Activated CD4-positive, CD25-positive, alpha-beta regulatory T cell treated with anti-CD3 and anti-CD28 coated beads, Interleukin-2, amount 50 U/mL, for 16 hours (primary cell): ENCODE results near the gene UPK3BL1.
"Not testable (repeated sequence)": the region's sequence is repeated elsewhere in the genome, so short reads cannot be mapped to it uniquely, and the experiment has no call there.

ENCODE experiments used
- DNase-seq: peaks from one replicate; pipeline ENCODE4 v3.0.0-alpha.2; 2020; ENCODE audit warnings: low read depth, low spot score

UPK3BL1 gene, protein sequence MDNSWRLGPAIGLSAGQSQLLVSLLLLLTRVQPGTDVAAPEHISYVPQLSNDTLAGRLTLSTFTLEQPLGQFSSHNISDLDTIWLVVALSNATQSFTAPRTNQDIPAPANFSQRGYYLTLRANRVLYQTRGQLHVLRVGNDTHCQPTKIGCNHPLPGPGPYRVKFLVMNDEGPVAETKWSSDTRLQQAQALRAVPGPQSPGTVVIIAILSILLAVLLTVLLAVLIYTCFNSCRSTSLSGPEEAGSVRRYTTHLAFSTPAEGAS

DNA sequence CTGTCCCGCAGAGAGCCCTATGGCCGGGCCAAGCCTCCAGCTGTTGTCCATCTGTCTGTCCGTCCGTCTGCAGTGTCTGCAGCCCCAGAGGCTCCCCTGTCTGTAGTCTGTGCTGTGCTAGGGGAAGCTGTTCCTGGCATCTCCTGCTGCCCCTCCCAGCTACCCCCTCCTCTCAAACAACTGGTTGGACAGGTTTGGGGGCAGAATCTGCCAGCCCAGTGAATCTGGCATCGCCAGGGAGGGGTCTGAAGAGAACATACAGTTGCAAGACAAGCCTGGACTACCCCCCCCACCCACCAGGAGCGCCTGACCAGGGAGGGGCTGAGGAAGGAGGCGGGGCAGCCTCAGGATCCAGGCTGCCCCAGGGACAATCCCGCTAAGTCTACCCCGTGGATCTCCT is at the start of gene UPK3BL1:
Gene UPK3BL1 (minus strand): TSS at position 101 of the 400 bp plus-strand sequence. CDS start 50 bp downstream, at position 51.
- DNase-seq = not testable (repeated sequence)

DNA sequence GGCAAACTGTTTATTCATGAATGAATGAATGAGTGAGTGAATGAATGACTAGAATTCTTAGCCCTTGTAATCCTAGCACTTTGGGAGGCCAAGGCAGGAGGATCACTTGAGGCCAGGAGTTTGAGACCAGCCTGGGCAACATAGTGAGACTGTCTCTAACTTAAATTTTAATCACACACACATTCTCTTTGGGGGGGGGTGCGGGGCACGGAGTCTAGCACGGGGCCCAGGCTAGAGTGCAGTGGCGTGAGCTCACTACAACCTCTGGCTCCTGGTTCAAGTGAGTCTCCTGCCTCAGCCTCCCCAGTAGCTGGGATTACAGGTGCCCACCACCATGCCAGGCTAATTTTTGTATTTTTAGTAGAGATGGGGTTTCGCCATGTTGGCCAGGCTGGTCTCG is 48.0 kb upstream of the UPK3BL1 start:
- DNase-seq = not testable (repeated sequence)

DNA sequence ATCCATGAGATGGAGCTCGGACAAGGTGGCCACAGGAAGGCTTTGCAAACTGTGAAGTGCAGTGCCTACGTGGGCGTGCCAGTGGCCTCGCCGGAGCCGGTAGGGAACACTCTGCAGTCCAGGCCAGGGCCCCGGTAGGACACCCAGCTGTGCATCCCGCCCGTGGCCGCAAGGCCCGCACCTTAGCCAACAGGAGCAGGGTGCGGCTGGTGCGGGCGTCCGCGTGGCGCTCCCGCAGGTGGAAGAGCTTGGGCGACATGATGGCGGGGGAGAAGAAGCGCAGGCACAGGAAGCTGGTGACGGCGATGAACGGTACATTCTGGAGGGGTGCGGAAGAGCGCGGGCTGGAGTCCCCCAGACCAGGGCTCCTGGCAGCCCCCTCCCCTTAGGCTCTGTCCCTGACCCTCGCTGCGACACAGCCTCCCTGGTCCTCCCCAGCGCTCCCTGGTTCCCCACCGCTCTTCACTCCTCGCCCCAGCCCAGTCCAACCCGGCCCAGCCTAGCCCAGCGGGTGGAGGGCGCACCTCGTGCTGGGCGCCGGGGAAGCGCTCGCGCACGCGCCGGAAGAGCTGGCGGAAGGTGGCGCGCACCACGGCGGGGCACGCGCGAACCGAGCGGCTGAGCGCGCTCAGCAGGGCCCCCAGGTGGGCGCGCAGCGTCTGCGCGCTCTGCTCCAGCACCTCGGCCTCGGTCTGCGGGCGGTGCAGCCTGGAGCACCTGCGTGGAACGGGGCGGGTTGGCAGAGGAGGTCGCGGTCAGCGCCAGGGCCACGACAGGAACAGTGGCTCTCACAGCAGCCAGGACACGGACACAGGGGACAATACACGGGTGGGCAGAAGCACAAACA is 47.1 kb upstream of the UPK3BL1 start:
- not testable (repeated sequence) for DNase-seq

DNA sequence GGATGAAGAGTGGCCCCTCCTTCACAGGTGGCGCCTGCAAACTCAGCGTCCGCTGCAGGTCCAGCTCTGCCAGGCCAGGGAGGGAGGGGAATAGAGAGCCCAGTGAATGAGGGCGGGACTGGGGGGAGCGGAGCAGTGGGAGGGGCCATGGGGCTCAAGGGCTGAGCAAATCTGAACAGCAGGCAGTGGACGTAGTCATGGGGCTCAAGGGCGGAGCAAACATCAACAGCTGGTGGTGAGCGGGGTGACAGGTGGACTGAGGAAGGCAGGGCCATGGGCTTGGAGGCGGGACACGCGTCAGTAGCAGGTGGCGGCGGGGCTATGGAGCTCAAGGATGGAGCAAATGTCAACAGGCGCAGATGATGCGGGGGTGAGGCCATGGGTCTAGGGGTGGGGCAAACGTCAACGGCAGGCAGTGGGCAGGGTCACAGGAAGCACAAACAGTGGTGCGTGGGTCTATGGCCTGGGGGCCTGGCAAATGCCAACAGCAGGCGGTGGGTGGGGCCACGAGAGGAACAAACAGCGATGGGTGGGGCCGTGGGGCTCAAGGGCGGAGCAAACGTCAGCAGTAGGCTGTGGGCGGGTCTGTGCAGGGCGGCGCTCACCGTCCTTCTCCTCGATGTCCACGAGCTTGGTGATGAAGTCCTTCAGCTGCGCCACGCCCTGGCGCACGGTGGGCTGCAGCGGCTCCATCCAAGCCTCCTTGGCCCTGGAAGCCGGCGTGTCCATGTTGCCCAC is 45.9 kb upstream of the UPK3BL1 start:
- not testable (repeated sequence) for DNase-seq

DNA sequence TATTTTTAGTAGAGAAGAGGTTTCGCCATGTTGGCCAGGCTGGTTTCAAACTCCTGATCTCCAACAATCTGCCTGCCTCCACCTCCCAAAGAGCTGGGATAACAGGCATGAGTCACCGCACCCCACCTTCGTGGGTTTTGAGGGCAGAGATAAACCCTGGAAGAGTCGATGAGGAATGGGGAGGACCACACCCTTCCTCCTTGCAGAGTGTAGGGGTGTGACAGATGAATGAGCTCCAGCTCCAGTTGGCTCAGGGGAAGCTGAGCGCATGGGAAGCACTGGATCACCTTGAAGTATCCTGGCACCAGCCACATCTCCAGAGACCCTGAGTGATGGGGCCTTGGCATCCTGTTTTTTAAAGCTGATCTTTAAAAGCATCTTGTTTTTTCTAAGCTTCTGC is 40.0 kb upstream of the UPK3BL1 start:
- DNase-seq = not testable (repeated sequence)

DNA sequence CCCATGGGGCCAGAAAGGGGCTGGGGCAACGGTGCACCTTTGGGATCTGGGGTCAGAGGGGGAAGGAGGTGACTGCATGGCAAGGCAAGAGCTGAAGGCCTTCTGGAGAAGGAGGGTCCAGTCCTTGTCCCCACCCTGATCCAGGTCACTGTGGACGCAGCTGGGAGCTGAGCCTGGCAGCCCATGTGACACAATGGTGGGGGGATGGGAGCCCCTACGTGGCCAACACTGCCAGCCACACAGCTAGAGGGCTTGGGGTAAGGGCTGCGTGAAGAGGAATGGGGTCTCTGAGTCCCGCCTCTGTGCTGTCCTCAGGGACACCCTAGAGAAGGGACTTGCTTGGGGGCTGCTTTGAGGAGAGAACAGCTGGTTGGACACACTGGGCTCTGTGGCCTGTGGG is 38.2 kb upstream of the UPK3BL1 start:
- DNase-seq = not testable (repeated sequence)

DNA sequence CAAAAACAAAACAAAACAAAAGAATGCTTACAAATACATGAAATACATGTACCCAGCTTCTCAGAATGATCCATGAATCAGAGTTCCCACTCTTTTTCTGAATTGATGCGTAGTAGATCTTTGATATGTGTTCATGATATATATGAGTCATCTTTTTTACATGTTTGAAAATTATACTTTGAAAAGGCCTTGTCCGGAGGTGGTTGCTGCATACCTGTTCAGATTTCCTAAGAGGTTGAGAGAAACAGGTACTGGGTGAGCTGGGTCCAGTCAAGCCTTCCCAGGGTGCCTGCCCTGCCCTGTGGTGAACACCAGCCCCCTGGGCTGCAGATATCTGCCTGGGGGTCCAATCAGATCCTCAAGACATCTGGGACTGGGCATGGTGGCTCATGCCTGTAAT is 33.0 kb upstream of the UPK3BL1 start:
- not testable (repeated sequence) for DNase-seq

DNA sequence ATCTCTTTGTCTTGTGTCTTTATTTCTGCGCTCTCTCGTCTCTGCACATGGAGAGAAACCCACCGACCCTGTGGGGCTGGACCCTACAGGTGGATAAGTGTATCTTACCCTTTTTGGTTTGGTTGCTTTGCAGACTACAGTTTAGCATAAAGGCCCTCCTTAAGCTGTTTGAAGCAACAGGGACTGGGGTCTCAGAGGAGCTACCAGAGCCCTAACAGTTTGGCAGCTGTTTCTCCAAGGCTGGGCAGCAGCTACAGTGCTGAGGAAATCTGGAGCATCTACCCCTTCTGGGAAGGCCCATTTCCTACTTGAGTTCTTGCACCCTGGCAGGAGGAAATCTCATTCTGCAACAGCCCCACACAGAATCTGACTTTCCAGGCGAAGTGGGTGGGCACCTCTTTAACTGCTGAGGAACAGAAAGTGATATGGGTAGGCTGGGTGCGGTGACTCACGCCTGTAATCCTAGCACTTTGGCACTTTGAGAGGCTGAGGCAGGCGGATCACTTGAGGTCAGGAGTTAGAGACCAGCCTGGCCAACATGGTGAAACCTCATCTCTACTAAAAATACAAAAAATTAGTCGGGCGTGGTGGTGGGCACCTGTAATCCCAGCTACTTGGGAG is 31.0 kb upstream of the UPK3BL1 start:
- DNase-seq = not testable (repeated sequence)

DNA sequence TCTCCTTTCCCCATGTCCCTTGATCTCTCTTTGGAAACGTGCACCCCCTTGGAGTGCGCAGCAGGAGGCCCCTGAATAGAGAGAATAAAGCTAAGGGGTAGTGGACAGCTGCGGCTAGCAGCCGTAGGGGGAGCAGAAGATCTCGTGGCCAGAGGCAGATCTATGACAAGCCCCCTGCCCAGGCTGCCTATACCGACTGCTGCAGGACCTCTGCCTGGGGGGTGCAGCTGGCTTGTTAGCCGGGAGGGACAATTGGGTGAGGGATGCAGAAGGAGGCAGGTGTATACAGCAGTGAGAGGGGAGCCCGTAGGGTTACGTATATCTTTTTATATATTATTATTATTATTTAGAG is 29.3 kb upstream of the UPK3BL1 start:
- DNase-seq = not testable (repeated sequence)

DNA sequence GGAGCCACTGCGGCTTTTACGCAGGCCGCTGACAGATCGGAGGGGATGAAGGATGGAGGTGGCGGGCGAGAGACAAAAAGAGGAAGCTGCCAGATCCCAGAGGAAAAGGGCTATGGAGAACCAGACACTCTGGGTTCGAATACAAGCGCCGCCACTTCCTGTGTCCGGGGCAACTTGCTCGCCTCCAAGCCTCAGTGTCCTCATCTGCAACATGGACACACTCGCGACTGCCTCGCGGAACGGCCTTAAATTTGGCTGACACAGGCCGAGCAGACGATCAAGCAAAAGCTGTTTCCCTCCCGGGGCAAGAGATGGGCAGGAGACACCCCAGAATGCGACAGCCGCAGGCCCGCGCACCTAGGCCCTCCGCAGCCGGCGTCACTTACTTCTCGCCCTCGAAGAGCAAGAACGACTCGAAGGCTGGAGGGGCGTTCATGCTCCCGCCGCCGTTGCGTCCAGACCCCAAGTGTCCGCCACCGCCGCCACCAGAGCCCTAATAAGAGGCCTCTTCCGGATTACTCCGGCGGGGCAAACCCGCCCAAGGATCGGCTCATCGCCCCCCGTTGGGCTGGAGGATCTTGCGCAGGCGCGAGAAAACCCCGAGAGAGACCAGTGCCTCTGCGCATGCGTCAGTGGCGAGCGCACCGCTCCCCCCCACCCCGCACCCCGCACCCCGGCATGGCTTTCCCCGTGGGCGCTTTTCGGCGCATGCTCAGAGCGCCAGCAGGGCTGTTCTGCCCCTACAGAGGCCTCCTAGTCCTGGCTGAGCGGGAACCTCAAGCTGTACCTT is 28.8 kb upstream of the UPK3BL1 start, which contains the start of gene POLR2J2:
Gene POLR2J2 (minus strand): TSS at position 498 of the 790 bp plus-strand sequence. CDS start 62 bp downstream, at position 436.
- not testable (repeated sequence) for DNase-seq

DNA sequence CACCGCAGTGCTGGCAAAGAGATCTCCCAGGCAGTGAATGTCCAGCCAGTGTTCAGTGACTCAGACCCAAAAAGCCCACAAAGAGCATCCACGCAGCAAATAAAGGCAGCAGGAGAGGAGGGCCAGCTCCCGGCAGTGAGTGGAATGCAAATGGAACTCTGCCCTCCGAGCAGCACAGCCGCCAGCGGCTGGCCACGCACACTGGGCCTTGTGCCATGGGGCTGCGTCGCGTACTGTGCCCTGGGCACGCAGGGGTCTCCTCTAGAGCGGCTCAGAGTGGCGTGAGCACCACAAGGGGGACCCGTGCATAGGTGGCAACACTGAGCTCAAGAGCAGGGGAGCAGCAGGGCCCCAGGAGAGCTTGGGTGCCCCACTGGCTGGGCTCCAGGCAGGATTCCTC is 24.9 kb upstream of the UPK3BL1 start:
- not testable (repeated sequence) for DNase-seq

DNA sequence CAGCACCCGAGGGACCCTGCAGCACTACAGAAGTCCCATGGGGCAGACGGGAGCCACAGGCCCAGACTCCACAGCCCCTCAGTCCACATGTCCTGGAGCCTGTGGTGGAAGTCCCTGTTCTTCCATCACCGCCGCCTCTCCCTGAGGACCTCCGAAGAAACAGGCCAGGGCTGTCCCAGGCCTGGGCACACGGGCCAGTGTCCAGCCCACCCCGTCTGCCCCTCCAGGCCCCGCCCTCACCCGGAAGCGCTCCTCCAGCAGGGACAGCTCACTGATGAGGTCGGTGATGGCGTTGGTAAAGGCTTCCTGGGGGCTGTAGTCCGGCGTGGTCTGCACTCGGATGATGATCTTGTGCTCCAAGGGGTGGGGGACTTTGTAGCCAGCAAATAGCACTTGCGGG is 24.3 kb upstream of the UPK3BL1 start:
- not testable (repeated sequence) for DNase-seq

DNA sequence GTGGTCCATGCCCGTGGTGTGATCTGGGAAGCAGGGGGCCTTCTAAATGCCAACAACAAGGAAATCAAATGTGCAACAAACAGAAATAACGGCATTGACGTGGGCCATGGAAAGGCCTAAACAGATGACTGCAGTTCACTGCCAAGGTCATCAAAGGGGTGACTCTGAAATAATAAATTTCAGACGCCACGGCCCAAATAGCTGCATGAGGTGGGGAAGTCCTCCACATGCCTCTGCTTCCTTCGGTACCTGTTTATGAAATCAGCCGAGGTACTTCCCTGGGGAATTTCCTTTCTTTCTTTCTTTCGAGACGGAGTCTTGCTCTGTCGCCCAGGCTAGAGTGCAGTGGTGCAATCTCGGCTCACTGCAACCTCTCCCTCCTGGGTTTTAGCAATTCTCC is 22.2 kb upstream of the UPK3BL1 start:
- not testable (repeated sequence) for DNase-seq

DNA sequence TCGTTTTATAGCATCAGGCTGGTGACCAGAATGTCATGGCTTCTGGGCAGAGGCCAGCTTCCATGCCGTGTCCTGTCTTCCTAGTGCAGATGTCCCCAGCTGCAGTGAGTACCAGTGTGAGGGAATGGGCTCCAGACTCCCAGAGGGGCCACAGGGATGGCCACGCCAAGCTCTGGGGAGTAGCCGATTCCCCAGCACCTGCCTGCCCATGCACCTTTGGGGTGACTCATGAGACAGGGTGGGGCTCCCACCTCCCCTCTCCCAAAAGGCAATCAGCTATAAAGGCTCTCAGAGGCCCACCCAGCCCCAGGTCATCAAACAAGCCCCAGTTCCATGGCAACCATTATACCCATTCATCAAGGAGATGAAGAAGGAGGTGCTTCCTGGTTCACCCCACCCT is 7.3 kb upstream of the UPK3BL1 start, which contains the start of gene SPDYE2B:
Gene SPDYE2B (plus strand): TSS at position 396 of the 400 bp plus-strand sequence. CDS start 2,030 bp downstream, outside the sequence.
- not testable (repeated sequence) for DNase-seq

DNA sequence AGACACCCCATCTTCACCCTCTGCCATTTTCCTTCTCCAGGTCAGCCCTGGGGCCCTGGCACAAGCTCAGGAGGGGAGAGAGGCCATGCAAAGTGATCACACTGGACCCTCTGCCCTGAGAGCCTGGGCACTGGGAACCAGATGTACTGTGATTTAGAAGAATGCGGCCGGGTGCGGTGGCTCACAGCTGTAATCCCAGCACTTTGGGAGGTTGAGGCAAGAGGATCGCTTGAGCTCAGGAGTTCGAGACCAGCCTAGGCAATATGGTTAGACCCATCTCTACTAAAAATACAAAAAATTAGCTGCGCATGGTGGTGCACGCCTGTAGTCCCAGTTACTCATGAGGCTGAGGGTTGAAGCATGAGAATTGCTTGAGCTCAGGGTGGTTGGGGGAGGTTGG is 5.2 kb upstream of the UPK3BL1 start:
- not testable (repeated sequence) for DNase-seq

DNA sequence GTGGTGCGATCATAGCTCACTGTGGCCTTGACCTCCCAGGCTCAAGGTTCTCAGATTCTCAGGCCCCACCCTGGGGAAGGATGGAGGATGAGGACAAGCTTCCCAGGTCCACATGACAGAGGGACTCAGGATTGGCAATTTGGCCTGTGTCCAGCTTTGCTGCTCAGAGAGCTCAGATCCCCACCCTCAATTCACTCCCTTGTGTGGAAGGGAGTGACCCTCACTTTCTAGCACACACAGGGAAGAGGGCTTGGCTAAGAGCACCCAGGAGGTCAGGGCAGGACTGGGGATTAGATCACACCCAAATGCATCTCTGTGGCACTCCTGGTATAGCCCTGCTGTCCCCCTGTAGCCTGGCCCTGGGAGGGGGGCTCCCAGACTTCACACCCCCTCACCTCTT is 813 bp upstream of the UPK3BL1 start:
- not testable (repeated sequence) for DNase-seq

DNA sequence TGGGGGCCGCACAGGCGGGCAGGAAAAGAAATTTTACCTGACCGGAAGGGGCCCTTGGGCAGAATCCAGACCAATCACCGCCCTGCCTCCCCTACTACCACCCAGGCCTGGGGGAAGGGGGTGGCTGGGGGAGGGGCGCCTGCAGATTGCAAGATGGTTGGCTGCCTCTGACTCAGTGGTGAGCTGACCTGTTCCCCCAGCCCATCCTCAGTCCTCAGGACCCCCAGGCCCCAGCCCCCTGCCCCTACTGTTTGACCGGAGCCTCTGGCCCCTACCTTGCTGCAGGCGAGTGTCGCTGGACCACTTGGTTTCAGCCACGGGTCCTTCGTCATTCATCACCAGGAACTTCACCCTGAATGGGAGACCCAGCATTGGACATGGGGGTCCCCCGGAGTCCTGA is 3.7 kb downstream of the UPK3BL1 start:
- not testable (repeated sequence) for DNase-seq

DNA sequence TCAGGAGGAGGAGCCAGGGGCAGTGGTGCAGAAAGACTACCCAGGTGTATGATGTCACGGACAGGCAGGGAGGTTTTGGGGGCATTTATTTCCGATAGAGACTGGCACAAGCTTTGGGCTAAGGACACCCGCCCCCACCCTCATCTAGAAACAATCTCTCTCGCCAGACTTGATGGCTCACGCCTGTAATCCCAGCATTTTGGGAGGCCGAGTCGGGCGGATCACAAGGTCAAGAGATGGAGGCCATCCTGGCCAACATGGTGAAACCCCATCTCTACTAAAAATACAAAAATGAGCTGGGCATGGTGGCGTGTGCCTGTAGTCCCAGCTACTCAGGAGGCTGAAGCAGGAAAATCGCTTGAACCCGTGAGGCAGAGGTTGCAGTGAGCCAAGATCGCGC is 5.6 kb downstream of the UPK3BL1 start:
- not testable (repeated sequence) for DNase-seq

DNA sequence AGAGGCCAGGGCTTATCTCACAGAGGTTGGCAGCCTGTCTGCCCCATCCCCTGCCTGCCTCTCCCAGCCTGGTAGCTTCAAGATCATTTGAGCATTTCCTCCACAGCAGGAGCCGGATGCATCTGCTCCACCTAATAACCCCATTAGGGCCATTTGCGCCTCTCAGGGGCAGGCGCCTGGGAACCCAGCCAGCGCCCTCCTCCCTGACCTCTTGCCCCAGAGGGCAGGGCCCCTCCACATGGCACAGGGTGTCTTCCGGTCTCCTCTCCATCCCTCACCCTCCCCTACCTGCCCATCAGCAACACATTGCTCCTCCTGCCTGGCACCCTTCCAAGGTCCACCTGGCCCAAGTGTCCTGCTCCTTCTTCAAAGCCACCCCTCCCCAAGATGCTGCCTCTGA is 7.2 kb downstream of the UPK3BL1 start:
- DNase-seq = not testable (repeated sequence)

DNA sequence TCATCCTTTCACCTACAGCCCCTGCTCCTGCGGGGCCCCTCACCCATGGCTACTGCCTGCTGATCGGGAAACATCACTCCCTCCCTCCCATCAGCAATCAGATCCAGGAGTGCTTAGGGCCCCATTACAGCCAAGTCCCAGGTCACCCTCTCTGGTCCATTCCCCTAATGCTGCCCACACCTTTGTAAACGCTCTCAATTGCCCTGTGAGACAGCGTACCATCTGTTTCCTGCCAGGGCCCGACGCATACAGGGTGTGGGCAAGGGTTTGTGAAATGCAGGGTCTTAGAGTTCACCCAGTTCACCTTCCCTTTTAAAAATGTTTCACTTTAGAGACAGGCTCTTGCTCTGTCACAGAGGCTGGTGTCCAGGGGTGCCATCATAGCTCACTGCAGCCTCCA is 8.3 kb downstream of the UPK3BL1 start:
- DNase-seq = not testable (repeated sequence)

DNA sequence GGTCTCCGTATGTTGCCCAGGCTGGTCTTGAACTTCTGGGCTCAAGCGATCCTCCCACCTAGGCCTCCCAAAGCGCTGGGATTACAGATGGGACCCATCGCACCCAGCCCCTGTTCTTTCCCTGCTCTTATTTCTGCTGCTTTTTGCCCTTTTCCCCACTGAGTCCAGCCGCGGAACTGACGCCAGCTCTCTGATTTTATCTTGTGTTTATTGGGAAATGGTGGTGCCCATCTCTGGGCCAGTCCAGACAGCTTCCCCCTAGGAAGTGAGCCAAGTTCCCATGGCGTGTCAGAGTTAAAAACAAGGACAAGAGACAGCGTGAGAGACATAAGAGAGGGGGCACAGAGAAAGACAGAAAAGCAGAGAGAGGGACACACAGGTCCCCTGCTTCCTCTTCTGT is 12.0 kb downstream of the UPK3BL1 start:
- not testable (repeated sequence) for DNase-seq
